Measurements from ENCODE around the gene OPCML.

Gene OPCML

GRCh38 chr11:132549561-132549960, 982.7 kb downstream of the OPCML start:
- no peak for TF ChIP-seq CTCF (IDR thresholded peaks at IDR 0.05; ENCODE audit: unreplicated experiment in 3 of 3)

GRCh38 chr11:132549001-132549400, 983.3 kb downstream of the OPCML start:
- Mint-ChIP-seq H3K9me3 (peaks cover 14% of the 10 kb centered on the region), H3K4me3 (no peak overlapping the region), H3K36me3 (ENCODE audit: low read depth) (peaks cover 10% of the 10 kb centered on the region), H3K27ac (peak overlapping the region; percentile 10 to 81 (median 79)), H3K27me3 (ENCODE audit: low read depth) (peaks cover 3% of the 10 kb centered on the region), H3K4me1 (no peaks in the 10 kb centered on the region)
- no peak for TF ChIP-seq CTCF (IDR thresholded peaks at IDR 0.05; ENCODE audit: unreplicated experiment in 3 of 3)

More at GRCh38 chr11:132549561-132549960, 982.7 kb downstream of the OPCML start:
- Mint-ChIP-seq H3K4me1 (no peaks in the 10 kb centered on the region), H3K36me3 (ENCODE audit: low read depth) (peaks cover 10% of the 10 kb centered on the region), H3K4me3 (no peak overlapping the region), H3K27ac (peak overlapping the region; percentile 10 to 81 (median 79)), H3K27me3 (ENCODE audit: low read depth) (peaks cover 3% of the 10 kb centered on the region), H3K9me3 (peaks cover 14% of the 10 kb centered on the region)

DNA sequence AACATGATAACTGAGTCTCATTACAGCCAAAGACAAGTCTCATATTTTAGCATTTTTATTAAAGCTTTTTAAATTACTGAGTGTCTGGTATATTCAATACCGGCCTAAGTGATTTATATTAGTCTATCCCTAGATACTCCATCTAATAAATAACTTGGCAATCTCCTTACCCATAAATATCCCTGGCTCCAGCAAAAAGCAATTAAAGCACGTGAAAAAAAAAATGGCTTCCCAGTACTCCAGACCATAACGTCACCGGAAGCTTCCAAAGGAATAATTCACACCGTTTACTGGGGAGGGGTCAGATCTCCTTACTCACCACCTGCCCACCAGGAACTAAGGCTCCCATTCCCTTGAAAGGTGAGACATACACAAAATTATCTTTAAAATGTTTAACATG, 988.3 kb downstream of the OPCML start:
- peak overlapping the region in 2 of 3 experiments; percentile 43 to 45 for H3K27ac Mint-ChIP-seq
- H3K36me3 Mint-ChIP-seq (ENCODE audit: low read depth) = no peaks in the 10 kb centered on the region
- peaks cover 3% of the 10 kb centered on the region for H3K27me3 Mint-ChIP-seq (ENCODE audit: low read depth)
- no peak for TF ChIP-seq CTCF (IDR thresholded peaks at IDR 0.05; ENCODE audit: unreplicated experiment in 3 of 3)
- peaks cover 3% of the 10 kb centered on the region for H3K9me3 Mint-ChIP-seq
- H3K4me1 Mint-ChIP-seq = no peaks in the 10 kb centered on the region
- H3K4me3 Mint-ChIP-seq = no peak overlapping the region

DNA sequence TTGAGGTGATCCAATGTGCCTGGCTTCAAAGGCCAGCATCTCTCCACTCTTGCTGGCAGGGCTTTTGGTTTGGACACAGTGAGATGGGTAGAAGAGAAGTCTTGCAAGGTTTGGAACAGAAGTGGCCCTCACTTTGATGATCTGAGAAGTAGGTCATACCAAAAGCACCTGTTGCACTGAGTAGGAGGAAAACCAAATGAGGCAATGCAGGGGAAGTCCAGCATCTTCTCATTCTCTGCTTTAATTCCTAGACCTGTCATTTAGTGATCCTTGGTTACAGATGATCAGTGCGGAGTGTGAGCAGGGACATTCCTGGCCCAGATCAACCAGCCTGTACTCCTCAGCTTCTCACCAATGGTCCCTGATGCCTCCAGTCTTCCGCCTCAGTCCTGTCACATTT, 990.5 kb downstream of the OPCML start:
- no peaks in the 10 kb centered on the region for H3K4me1 Mint-ChIP-seq
- no peaks in the 10 kb centered on the region for H3K27me3 Mint-ChIP-seq (ENCODE audit: low read depth)
- no peak for TF ChIP-seq CTCF (IDR thresholded peaks at IDR 0.05; ENCODE audit: unreplicated experiment in 3 of 3)
- no peak overlapping the region for H3K27ac Mint-ChIP-seq
- no peaks in the 10 kb centered on the region for H3K36me3 Mint-ChIP-seq (ENCODE audit: low read depth)
- H3K4me3 Mint-ChIP-seq = no peak overlapping the region
- peaks cover 3% of the 10 kb centered on the region for H3K9me3 Mint-ChIP-seq

DNA sequence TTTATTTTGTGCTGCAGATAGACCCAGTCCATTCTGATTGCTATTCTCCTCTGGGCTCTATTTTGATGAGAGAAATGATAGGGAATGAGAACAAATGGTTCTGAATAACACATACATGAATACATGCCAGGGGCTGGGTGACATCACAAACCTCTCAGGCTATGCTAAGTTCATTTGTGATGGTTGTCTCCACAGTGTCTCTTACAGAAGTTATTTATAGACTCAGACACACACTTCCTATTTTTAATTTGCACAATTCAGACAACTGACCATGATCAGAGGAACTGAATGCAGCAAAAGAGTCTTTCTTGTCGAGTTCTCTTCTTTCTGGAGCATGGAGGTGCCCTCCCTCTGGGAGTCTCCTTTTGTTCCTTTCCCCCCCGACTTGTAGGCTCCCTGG, 991.7 kb downstream of the OPCML start:
- H3K4me1 Mint-ChIP-seq = no peaks in the 10 kb centered on the region
- no peak for TF ChIP-seq CTCF (IDR thresholded peaks at IDR 0.05; ENCODE audit: unreplicated experiment in 3 of 3)
- H3K27ac Mint-ChIP-seq = no peak overlapping the region
- no peaks in the 10 kb centered on the region for H3K36me3 Mint-ChIP-seq (ENCODE audit: low read depth)
- peaks cover 3% of the 10 kb centered on the region for H3K9me3 Mint-ChIP-seq
- no peak overlapping the region for H3K4me3 Mint-ChIP-seq
- H3K27me3 Mint-ChIP-seq (ENCODE audit: low read depth) = no peaks in the 10 kb centered on the region

DNA sequence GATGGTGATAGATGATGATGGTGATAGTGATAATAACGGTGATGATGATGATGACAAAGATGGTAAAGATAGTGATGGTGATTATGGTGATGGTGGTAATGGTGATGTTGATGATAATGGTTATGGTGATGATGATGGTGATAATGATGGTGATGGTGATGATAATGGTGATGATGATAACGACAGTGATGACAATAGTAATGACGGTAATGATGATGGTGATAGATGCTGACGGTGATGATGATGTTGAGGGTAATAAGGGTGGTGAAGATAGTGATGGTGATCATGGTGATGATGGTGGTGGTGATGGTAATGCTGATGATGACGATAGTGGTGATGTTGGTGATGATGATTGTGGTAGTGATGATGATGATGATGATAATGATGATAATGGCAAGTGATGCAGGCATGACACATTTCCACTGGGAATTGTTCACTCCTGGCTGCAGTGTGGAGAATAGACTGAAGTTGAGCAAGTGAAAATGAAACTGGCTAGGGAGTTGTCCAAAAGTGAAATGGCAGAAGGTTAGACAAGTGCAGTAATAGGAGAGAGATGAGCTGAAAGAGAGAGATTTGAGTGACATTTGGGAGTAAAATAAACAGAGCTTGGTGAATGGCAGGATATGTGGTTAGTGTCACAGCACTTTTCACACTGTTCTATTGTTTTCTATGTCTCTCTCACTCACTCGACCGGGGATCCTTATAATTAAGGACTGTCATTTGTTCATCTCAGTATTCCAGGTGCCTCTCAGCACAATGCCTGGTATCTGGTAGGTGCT, 992.5 kb downstream of the OPCML start:
- Mint-ChIP-seq H3K27me3 (ENCODE audit: low read depth) (no peaks in the 10 kb centered on the region), H3K9me3 (peaks cover under 1% of the 10 kb centered on the region), H3K36me3 (ENCODE audit: low read depth) (no peaks in the 10 kb centered on the region), H3K4me3 (no peak overlapping the region), H3K27ac (no peak overlapping the region), H3K4me1 (no peaks in the 10 kb centered on the region)
- no peak for TF ChIP-seq CTCF (IDR thresholded peaks at IDR 0.05; ENCODE audit: unreplicated experiment in 3 of 3)
